H1 (cell line): ENCODE results near the gene AGPAT2. TPM values are rescaled to one million over a fixed set of nuclear protein-coding genes. Genes with fewer than 3 reads are reported as not detected.

Experiments
- CTCF ChIA-PET: fragments of 300-600 bp; sonication (Branson Sonifier 250); formaldehyde crosslinking; loops from one replicate; lab custom pipeline; 2021; ENCODE audit not compliant: partially characterized antibody; lab: Charles Lee
- POLR2A ChIA-PET: fragments of 300-600 bp; sonication (Branson Sonifier 250); formaldehyde crosslinking; loops from one replicate; lab custom pipeline; 2021; ENCODE audit warnings: inconsistent platforms; ENCODE audit not compliant: partially characterized antibody; lab: Charles Lee
- DNase-seq, 2 experiments: peaks; one replicate each; pipeline versions ENCODE4 v3.0.0 to v3.0.0-alpha.2; 2010 to 2022; ENCODE audit warnings: low spot score in 2 of 2, low read depth in 1 of 2, mixed read lengths in 1 of 2
- FAIRE-seq: peaks from 2 replicates; lab custom pipeline; 2011; peaks lifted over from hg19 to GRCh38; lab: Jason Lieb, UNC
- H2AFZ ChIP-seq: 2 replicates; pipeline ENCODE4 v1.8.1; 2012; ENCODE audit warnings: low read length, inconsistent platforms
- H2AK5ac ChIP-seq: 2 replicates; pipeline ENCODE4 v1.6.1; 2013; ENCODE audit warnings: low read depth, low read length
- H2BK120ac ChIP-seq: replicated peaks from 2 replicates; pipeline ENCODE3; 2013; ENCODE audit warnings: low read depth, low read length, inconsistent platforms
- H2BK12ac ChIP-seq: 2 replicates; pipeline ENCODE4 v1.6.1; 2013; ENCODE audit warnings: low read depth, low read length
- H2BK15ac ChIP-seq: 2 replicates; pipeline ENCODE4 v1.6.1; 2013; ENCODE audit warnings: low read length
- H2BK20ac ChIP-seq: 2 replicates; pipeline ENCODE4 v1.6.1; 2013; ENCODE audit warnings: low read length
- H2BK5ac ChIP-seq: 2 replicates; pipeline ENCODE4 v1.6.1; 2013; ENCODE audit warnings: low read depth, low read length
- H3K14ac ChIP-seq: 2 replicates; pipeline ENCODE4 v1.6.1; 2013; ENCODE audit warnings: inconsistent platforms; ENCODE audit not compliant: insufficient read length
- H3K18ac ChIP-seq: 2 replicates; pipeline ENCODE4 v1.6.1; 2013; ENCODE audit warnings: low read length; ENCODE audit errors: extremely low read depth
- H3K23ac ChIP-seq: 2 replicates; pipeline ENCODE4 v1.6.1; 2013; ENCODE audit warnings: inconsistent platforms; ENCODE audit not compliant: insufficient read length
- H3K23me2 ChIP-seq: 2 replicates; pipeline ENCODE4 v1.6.1; 2013; ENCODE audit warnings: low read depth, low read length
- H3K27ac ChIP-seq: 2 replicates; pipeline ENCODE4 v1.6.1; 2011; ENCODE audit warnings: low read depth, low read length, inconsistent platforms
- H3K27me3 ChIP-seq, 4 experiments: replicated peaks in 1 of 4; 1 replicate in 1 of 4; 2 replicates in 3 of 4; pipeline versions ENCODE4 v1.6.1 to v1.8.1; 2011 to 2013; ENCODE audit warnings: low read length in 3 of 4, mild to moderate bottlenecking in 3 of 4, inconsistent platforms in 2 of 4, mixed read lengths in 2 of 4, moderate library complexity in 1 of 4; ENCODE audit not compliant: control insufficient read depth in 3 of 4, insufficient read depth in 3 of 4; ENCODE audit errors: extremely low read depth in 1 of 4
- H3K36me3 ChIP-seq, 4 experiments: 2 replicates each; pipeline versions ENCODE4 v1.6.1 to v1.8.1; 2011 to 2013; ENCODE audit warnings: mild to moderate bottlenecking in 4 of 4, low read length in 3 of 4, moderate library complexity in 2 of 4, control low read depth in 1 of 4, inconsistent platforms in 1 of 4; ENCODE audit not compliant: insufficient read depth in 4 of 4, control insufficient read depth in 2 of 4
- H3K4ac ChIP-seq: replicated peaks from 2 replicates; pipeline ENCODE3; 2013; ENCODE audit warnings: low read length, low read depth, mixed read lengths, inconsistent platforms; ENCODE audit not compliant: insufficient read length
- H3K4me1 ChIP-seq, 4 experiments: replicated peaks in 1 of 4; 1 replicate in 1 of 4; 2 replicates in 3 of 4; pipeline versions ENCODE4 v1.6.1 to v1.8.1; 2011 to 2013; ENCODE audit warnings: low read length in 3 of 4, inconsistent platforms in 2 of 4, mixed read lengths in 1 of 4; ENCODE audit not compliant: insufficient read depth in 4 of 4, control insufficient read depth in 3 of 4
- H3K4me2 ChIP-seq, 2 experiments: 2 replicates each; pipeline versions ENCODE4 v1.6.1 to v1.8.1; 2011 to 2013; ENCODE audit warnings: low read depth in 2 of 2, low read length in 2 of 2, control low read depth in 1 of 2, inconsistent platforms in 1 of 2, mild to moderate bottlenecking in 1 of 2; ENCODE audit not compliant: insufficient read depth in 1 of 2
- H3K4me3 ChIP-seq, 4 experiments: fragments of 200-600, 300-600 bp in 1 of 4; sonication (generic), shearing (Covaris generic), sonication (Bioruptor Twin) in 1 of 4; 2 replicates each; pipeline versions ENCODE4 v1.5.1 to v1.8.1; 2011 to 2016; ENCODE audit warnings: low read length in 4 of 4, low read depth in 3 of 4, control low read depth in 2 of 4, inconsistent platforms in 2 of 4, mild to moderate bottlenecking in 2 of 4, mixed read lengths in 1 of 4, moderate library complexity in 1 of 4; ENCODE audit not compliant: insufficient read depth in 2 of 4; ENCODE audit errors: extremely low read depth in 1 of 4
- H3K56ac ChIP-seq: replicated peaks from 2 replicates; pipeline ENCODE3; 2013; ENCODE audit warnings: low read depth, mild to moderate bottlenecking, mixed read lengths, low read length, inconsistent platforms; ENCODE audit not compliant: insufficient read length
- H3K79me1 ChIP-seq: 2 replicates; pipeline ENCODE4 v1.6.1; 2013; ENCODE audit warnings: low read depth, low read length, control low read depth
- H3K79me2 ChIP-seq, 2 experiments: 2 replicates each; pipeline versions ENCODE4 v1.6.1 to v1.8.1; 2012 to 2013; ENCODE audit warnings: low read length in 2 of 2, mild to moderate bottlenecking in 2 of 2, inconsistent platforms in 1 of 2; ENCODE audit not compliant: insufficient read depth in 2 of 2, control insufficient read depth in 1 of 2
- H3K9ac ChIP-seq, 4 experiments: replicated peaks in 1 of 4; 1 replicate in 1 of 4; 2 replicates in 3 of 4; pipeline versions ENCODE4 v1.6.1 to v1.8.1; 2011 to 2013; ENCODE audit warnings: low read depth in 3 of 4, low read length in 3 of 4, control low read depth in 2 of 4, mild to moderate bottlenecking in 2 of 4, moderate library complexity in 2 of 4, inconsistent platforms in 1 of 4; ENCODE audit errors: extremely low read depth in 1 of 4
- H3K9me3 ChIP-seq, 2 experiments: 2 replicates each; pipeline versions ENCODE4 v1.6.1 to v1.8.1; 2012 to 2013; ENCODE audit warnings: mild to moderate bottlenecking in 2 of 2, moderate library complexity in 2 of 2, control low read depth in 1 of 2, inconsistent platforms in 1 of 2, low read depth in 1 of 2, low read length in 1 of 2, mixed read lengths in 1 of 2; ENCODE audit not compliant: insufficient read depth in 2 of 2
- H4K20me1 ChIP-seq, 2 experiments: replicated peaks in 1 of 2; 2 replicates each; pipeline versions ENCODE3 to v1.8.1; 2011 to 2013; ENCODE audit warnings: inconsistent platforms in 2 of 2, low read length in 2 of 2, mild to moderate bottlenecking in 1 of 2; ENCODE audit not compliant: insufficient read depth in 2 of 2, control insufficient read depth in 1 of 2
- H4K5ac ChIP-seq: 2 replicates; pipeline ENCODE4 v1.6.1; 2013; ENCODE audit warnings: low read length, low read depth, mixed read lengths, inconsistent platforms; ENCODE audit not compliant: insufficient read length
- H4K8ac ChIP-seq: 2 replicates; pipeline ENCODE4 v1.8.0; 2013; ENCODE audit warnings: mild to moderate bottlenecking, moderate library complexity, low read length, inconsistent platforms; ENCODE audit not compliant: insufficient read depth; ENCODE audit errors: extremely low read depth
- H4K91ac ChIP-seq: replicated peaks from 2 replicates; pipeline ENCODE3; 2013; ENCODE audit warnings: low read length, mixed read lengths, inconsistent platforms; ENCODE audit not compliant: insufficient read length
- WGBS, 2 experiments: shearing (Covaris generic) in 1 of 2; methylation state at CpG; one replicate each; pipeline versions ENCODE4 v1.1.6 to v1.1.7; 2013 to 2015; ENCODE audit warnings: low lambda C conversion rate in 2 of 2, mixed read lengths in 2 of 2, inconsistent platforms in 1 of 2, low coverage in 1 of 2, missing lambda C conversion rate in 1 of 2; ENCODE audit not compliant: insufficient replicate concordance in 2 of 2, insufficient coverage in 1 of 2, insufficient read length in 1 of 2; ENCODE audit errors: extremely low coverage in 1 of 2, missing lambda C conversion rate in 1 of 2; 5-methylcytosine and 5-hydroxymethylcytosine counted together
- polyA plus RNA-seq, 7 experiments: library from polyadenylated mRNA; depleted of rRNA in 3 of 7; stranded (reverse) in 5 of 7; unstranded in 2 of 7; fragments of >200 nt in 5 of 7; fragments of 200-250 nt in 2 of 7; gene quantifications; 1 replicate in 5 of 7; 2 replicates in 1 of 7; 4 replicates in 1 of 7; pipeline versions ENCODE4 v1.2.1 to v1.2.3, GENCODE V29; 2011 to 2013; ENCODE audit warnings: missing spikeins in 2 of 7, mixed read lengths in 2 of 7
- total RNA-seq: library from RNA; stranded (reverse); fragmentation: NEBNext Ultra II Directional; extraction: Animal tissue kit (Norgen Biotek cat#: 25700); gene quantifications from 2 replicates; pipeline ENCODE4 v1.2.1, GENCODE V29; 2021

Gene AGPAT2
- total and polyA plus RNA-seq, 2 of the 8 experiments (the other 6 are each of a cell fraction or from before 2014, with no cell fraction given): 31.6 to 37.6 TPM

DNA sequence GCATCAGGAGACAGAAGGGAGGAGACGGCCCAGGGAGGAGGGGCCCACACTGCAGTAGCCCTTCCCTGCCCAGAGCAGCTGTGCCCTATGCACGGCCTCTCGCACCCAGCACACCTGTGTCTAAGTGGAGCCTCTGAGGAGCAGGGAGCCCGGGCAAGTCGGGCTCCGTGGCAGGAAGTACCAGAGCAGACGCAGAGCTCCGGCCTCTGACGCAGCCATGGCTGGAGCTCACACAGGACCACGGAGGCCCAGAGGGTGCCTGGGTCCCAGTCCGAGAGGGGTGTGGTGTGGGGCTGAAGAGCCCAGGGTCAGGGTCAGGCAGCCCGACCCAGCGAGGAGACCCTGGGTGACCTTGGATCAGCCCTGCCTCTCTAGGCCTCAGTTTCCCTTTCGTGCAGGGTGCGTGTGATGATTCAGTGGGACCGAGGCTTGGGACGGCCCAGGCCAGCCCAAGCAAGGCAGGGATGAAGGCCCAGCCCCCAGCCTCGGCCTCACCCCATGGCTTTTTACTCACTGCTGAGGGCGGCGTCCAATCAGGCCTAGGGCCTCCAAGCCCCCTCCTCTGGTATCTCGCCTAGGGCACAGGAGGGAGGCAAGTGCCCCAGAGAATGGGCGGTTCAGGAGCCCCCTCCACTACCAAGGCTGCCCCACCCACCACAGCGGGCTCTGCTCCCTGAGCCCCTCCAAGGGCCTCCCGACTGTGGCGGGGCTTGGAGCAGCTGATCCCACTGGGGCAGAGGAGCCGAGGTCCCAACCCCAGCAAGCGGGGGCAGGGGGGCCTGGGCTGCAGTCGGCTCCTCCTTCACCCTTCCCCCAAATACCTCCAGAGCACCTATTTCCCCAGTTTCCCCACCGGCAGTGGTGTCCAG lies 4.3 kb upstream of the AGPAT2 start:
- H2AFZ ChIP-seq: no peak overlapping the region
- 82% methylated on average over 27 of the region's 29 CpGs; no CpG with 5 or more reads in 1 of the 2 experiments for WGBS, 2 experiments

More for the DNA sequence above, 4.3 kb upstream of the AGPAT2 start:
- Histone ChIP-seq H4K91ac (peak overlapping the region; percentile 81), H3K14ac (no peak overlapping the region), H3K4me1 (peaks cover 0 to 20% (median 12%) of the 10 kb centered on the region in 4 experiments; a peak in 5 of 7 replicates), H3K18ac (peak overlapping the region; percentile 87), H2AK5ac (no peak overlapping the region), H2BK120ac (peak overlapping the region; percentile 43), H4K8ac (peak overlapping the region; percentile 15), H3K4me2 (0 out of 4 replicates have a peak overlapping the region, but pooled peaks of 1 of the 2 experiments have one; percentile 20), H3K56ac (peak overlapping the region; percentile 53), H3K9ac (no peak overlapping the region), H2BK5ac (peak overlapping the region; percentile 63), H3K79me1 (no peaks in the 10 kb centered on the region), H2BK20ac (peak overlapping the region; percentile 48; the same call in 1 of the 2 replicates), H3K23me2 (peaks cover 10% of the 10 kb centered on the region; the same call in 1 of the 2 replicates), H3K79me2 (no peaks in the 10 kb centered on the region), H3K4ac (peak overlapping the region; percentile 94), H3K27me3 (no peaks in the 10 kb centered on the region; a peak in 2 of 7 replicates), H3K27ac (no peak overlapping the region), H2BK12ac (peak overlapping the region; percentile 68; the same call in 1 of the 2 replicates), H3K9me3 (no peaks in the 10 kb centered on the region), H3K23ac (no peak overlapping the region), H4K5ac (no peak overlapping the region), H3K36me3 (no peaks in the 10 kb centered on the region), H3K4me3 (no peak overlapping the region), H2BK15ac (peak overlapping the region; percentile 72; the same call in 1 of the 2 replicates), H4K20me1 (no peaks in the 10 kb centered on the region)
- ChIA-PET CTCF (interaction anchor here (0.9 to 12.8 kb wide), 3 partner anchors 10 to 188 kb away, joined by 3 to 125 read pairs (median 6); no protein-coding TSS in a partner anchor), POLR2A (interaction anchor here (2.1 kb wide), 1 partner anchor 36 kb away, joined by 5 read pairs; no protein-coding TSS in a partner anchor)
- FAIRE-seq (no peak), DNase-seq (peak in 1 of 2 experiments; percentile 57)
